ENCODE data around the gene SYT9.
"Not testable (repeated sequence)": the region's sequence is repeated elsewhere in the genome, so short reads cannot be mapped to it uniquely, and the experiment has no call there.

SYT9 gene

DNA sequence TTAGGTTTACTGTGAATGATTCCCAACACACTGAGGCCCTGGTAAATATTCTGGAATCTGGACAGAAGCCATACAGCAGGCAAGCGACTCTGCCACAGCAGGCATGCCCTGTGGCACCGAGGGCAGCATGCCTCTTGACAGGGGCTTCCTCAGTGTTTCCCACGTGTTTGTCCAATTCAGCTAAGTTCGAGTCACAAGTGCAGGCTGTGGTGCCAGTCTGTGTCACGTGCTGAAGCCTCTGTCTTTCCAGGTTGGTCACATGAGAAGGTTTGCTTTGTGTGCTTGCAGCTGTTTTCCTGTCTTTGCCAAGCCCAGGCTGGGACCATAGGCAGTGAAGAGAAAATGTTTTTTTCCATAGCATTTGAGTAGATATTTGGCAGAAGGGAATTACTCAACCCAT, 259.7 kb downstream of the SYT9 start:
- DNase-seq = no peak

DNA sequence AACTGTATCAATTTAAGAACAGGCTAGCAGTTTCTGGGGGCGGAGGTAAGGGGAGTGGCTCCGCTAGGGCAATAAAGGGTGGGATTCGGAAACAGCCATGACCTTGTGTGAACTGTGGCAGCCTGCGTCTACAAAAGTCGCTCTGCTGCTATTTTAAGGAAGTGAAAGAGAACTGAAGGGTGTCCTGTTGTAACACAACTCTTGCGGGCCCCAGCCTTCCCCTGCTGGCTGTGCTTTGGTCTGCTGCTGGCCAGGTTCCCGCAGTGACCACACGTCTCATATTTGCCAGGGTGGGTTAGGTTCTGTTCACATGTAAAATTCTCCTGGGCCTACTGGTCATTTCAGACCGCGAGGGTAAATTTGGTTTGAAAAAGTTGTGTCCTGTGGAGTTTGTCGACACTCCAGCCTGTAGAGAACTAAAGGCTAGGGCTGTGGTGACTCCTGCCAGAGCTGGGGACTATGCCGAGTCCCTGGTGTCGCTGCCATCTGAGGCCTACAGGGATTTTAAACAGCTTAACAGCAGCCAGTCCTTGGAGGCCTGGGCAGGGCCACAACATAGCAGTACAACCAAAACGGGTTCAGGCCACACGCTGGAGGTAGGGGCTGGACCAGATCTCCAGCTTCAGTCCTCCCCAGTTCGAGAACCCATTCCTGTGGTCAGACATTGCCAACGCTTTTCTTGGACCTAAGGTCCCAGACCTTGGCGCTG, 261.0 kb downstream of the SYT9 start:
- DNase-seq = no peak

DNA sequence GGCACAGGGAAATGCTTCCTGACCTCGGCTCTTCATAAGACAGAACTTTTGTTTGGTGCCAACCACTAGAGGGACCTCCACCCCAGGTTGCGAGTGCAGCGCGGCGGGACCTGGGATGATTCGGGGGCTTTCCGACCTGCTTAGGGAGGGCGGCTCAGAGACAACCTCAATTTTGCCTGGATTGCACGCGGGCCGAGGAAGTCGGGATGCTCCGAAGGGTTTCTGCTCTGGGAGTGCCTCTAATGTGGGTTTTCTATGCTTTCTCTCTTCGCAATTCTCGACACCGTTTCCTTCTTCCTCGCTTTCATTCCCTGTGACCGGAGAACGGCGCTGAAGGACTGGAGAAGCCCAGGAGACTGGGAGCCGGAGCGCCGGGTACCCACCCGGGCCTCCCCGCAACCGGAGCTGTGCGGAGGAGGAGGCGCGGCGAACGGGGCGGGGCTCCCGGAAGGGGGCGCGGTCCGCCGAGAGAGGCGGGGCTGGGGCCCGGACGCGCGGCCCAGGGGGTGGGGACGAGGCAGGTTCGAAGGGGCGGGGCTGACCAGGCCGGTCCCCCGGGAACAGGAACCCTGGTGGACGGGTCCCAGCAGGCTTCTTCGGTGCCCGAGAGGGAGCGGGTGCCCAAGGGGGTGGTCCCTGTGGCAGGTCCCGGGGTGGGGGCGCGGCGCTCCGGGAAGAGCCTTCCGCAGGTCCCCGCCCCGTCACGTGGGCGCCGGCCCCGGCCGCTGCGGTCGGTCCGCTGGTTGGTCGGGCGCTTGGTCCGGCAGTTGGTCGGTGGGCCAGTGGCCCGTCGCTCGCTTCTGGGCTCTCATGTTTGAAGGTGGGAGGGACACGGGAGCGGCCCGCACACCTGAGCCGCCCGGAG, 261.8 kb downstream of the SYT9 start, which contains the start of gene PPFIBP2:
Gene PPFIBP2 (plus strand): TSS at position 766 of the 865 bp plus-strand sequence. CDS start 35,477 bp downstream, outside the sequence.
- DNase-seq = peak; percentile 84

DNA sequence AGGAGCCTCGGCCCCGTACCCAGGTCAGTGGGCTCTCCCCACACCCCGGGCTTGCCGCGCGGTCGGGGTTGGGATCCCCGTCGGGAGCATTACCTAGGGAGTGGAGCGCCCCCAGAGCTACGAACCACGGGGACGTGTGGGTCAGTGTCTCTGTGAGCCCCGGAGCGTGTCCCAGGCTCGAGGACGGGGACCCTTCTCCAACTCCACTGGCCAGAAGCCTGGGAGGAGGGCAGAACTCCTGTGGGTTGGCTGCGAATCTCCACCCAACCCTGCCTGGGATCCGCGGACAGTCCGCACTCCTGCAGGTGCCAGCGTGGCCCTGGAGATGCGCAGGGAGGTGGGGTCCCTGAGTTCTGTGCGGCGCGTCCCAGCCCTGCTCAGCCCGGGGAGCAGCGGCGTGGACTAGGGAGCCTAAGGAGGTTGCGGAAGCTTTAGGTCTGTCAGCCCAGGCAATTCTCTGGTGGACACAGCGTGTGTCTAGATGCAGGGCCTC, 262.4 kb downstream of the SYT9 start:
- DNase-seq = peak; percentile 15

DNA sequence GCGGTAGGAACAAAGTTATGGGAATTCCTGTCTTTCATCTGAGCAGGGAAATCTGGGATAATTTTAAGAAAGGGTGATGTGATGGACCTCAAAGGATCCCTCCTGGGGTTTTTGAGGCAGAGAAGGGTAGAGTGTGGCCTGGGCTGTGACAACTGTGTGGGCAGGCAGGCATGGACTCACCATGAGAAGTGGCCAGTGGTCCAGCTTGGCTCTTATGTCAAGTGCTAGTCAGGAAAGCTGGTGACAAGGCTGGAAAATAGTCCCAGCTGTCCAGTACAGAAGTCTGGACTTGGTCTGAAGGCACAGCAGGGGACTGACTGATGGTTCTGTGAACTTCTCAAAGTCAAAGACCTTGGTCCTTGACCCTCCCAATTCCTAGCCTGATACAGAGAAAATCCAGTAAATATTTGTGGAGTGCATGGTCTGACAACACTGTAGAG, 263.8 kb downstream of the SYT9 start:
- DNase-seq = no peak

DNA sequence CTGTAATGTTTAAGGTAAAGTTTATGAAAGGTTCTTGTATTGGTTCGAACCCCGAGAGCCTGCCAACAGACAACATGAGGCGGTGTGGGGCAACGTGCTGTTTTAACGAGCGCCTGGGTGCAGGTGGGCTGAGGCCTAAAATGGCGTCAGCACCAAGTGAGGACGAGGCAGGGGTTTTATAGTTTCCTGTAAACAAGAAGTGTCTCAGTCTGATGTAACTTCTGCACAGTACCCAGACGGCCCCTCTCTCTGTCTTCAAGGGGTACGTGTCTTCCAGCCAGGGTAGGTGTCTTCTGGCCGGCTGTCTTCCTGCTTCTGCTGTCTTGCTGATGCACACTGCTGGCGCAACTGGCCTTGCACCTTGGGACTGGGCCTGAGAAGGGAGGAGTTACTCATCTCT, 264.8 kb downstream of the SYT9 start:
- no peak for DNase-seq

DNA sequence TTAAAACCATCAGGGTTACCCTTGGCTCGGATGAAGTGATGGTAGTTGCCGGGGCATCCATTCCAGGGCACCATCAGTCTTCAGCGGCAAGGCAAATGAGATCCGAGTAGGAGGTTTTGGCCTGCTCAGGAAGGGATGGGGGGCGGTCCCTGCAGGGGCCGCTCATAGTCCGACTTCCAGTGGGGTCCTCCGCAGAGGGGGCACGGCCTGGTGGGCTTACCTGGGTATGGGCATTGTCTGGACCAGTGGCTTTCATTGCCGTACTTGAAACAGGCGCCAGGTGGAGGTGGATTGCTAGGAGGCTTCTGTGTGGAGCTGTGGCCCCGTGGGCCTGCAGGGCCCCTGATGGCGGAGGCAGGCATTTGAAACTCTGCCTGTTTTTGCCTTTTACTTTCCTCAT, 266.0 kb downstream of the SYT9 start:
- not testable (repeated sequence) for DNase-seq

Data from stimulated activated CD4-positive, alpha-beta T cell treated with anti-CD3 and anti-CD28 coated beads, Interleukin-12 subunit alpha, Interleukin-12 subunit beta, amount 100 ng/mL, for 4 hours (primary cell).